HCT116 (cell line): ENCODE data around the gene GRK5. TPM values are rescaled to one million over a fixed set of nuclear protein-coding genes. Genes with fewer than 3 reads are reported as not detected.

ENCODE experiments used
- ATAC-seq: fragments of 200-7000 bp; cut with Tn5 transposase; 2 replicates; pipeline ENCODE4 v1.9.1; 2020; ENCODE audit warnings: mild to moderate bottlenecking, moderate library complexity
- BruUV-seq: library from RNA; stranded (reverse); fragments of 400-500 nt; replicated peaks from 2 replicates; lab custom pipeline; 2021; lab: Mats Ljungman, UMichigan
- CTCF ChIA-PET: fragments of 300-600 bp; sonication (Branson Sonifier 250); formaldehyde crosslinking; loops from one replicate; lab custom pipeline; 2021; ENCODE audit warnings: antibody characterized with exemption; lab: Charles Lee
- POLR2A ChIA-PET: fragments of 300-600, 350-600 bp; sonication (Branson Sonifier 250); formaldehyde crosslinking; loops from one replicate; lab custom pipeline; 2021; ENCODE audit warnings: antibody characterized with exemption; lab: Charles Lee
- RAD21 ChIA-PET, 2 experiments: fragments of 300-600 bp; sonication (Branson Sonifier 250); formaldehyde crosslinking; loops; one replicate each; lab custom pipeline; 2023; ENCODE audit warnings: low total read pairs in 2 of 2; ENCODE audit not compliant: uncharacterized antibody in 2 of 2, unreplicated experiment in 2 of 2, low non-redundant PET in 1 of 2; lab: Charles Lee
- DNase-seq: peaks from one replicate; pipeline ENCODE4 v3.0.0-alpha.2; 2010; ENCODE audit warnings: low read depth, low spot score
- H2AFZ ChIP-seq: fragments of 200-600 bp; shearing (Covaris generic), sonication (generic); 2 replicates; pipeline ENCODE4 v1.6.1; 2017; ENCODE audit warnings: low read depth, mixed run types, mixed read lengths, antibody characterized with exemption, low read length; ENCODE audit not compliant: poor library complexity, severe bottlenecking
- H3K27ac ChIP-seq: 2 replicates; pipeline ENCODE4 v1.5.1; 2012; ENCODE audit warnings: low read depth, low read length
- H3K27me3 ChIP-seq: fragments of 200-600 bp; sonication (generic); 2 replicates; pipeline ENCODE4 v1.6.1; 2016; ENCODE audit warnings: mixed run types, low read length, mixed read lengths; ENCODE audit not compliant: insufficient read depth
- H3K36me3 ChIP-seq, 2 experiments: fragments of 200-500 bp in 1 of 2; fragments of 200-600 bp in 1 of 2; sonication (Bioruptor generic) in 1 of 2; sonication (generic) in 1 of 2; 2 replicates each; pipeline versions ENCODE4 v1.5.1 to v1.6.1; 2014 to 2016; ENCODE audit warnings: low read length in 2 of 2, inconsistent platforms in 1 of 2, mixed read lengths in 1 of 2, mixed run types in 1 of 2; ENCODE audit not compliant: insufficient read depth in 2 of 2, control insufficient read depth in 1 of 2
- H3K4me1 ChIP-seq, 2 experiments: fragments of 200-600 bp in 1 of 2; sonication (generic) in 1 of 2; 2 replicates each; pipeline versions ENCODE4 v1.5.1 to v1.6.1; 2012 to 2017; ENCODE audit warnings: low read length in 2 of 2, inconsistent platforms in 1 of 2, mild to moderate bottlenecking in 1 of 2, mixed read lengths in 1 of 2, mixed run types in 1 of 2, moderate library complexity in 1 of 2; ENCODE audit not compliant: insufficient read depth in 2 of 2, control insufficient read depth in 1 of 2
- H3K4me2 ChIP-seq: fragments of 200-600 bp; sonication (generic); 2 replicates; pipeline ENCODE4 v1.6.1; 2017; ENCODE audit warnings: mixed run types, low read length, mixed read lengths
- H3K4me3 ChIP-seq, 2 experiments: fragments of 200-600 bp in 1 of 2; sonication (generic) in 1 of 2; replicated peaks in 1 of 2; 2 replicates each; pipeline ENCODE4 v1.5.1; 2011 to 2016; ENCODE audit warnings: low read length in 2 of 2, control low read depth in 1 of 2, low read depth in 1 of 2, mild to moderate bottlenecking in 1 of 2, mixed read lengths in 1 of 2, mixed run types in 1 of 2
- H3K79me2 ChIP-seq: fragments of 200-600 bp; sonication (generic); 2 replicates; pipeline ENCODE4 v1.6.1; 2017; ENCODE audit warnings: mild to moderate bottlenecking, mixed run types, low read length, moderate library complexity, mixed read lengths; ENCODE audit not compliant: insufficient read depth
- H3K9ac ChIP-seq: fragments of 200-600 bp; sonication (generic); 2 replicates; pipeline ENCODE4 v1.6.1; 2016; ENCODE audit warnings: low read length, mixed read lengths
- H3K9me2 ChIP-seq: fragments of 200-600 bp; sonication (generic), shearing (Covaris generic); 2 replicates; pipeline ENCODE4 v1.6.1; 2017; ENCODE audit warnings: mixed run types, mild to moderate bottlenecking, moderate library complexity; ENCODE audit not compliant: insufficient read depth
- H3K9me3 ChIP-seq, 2 experiments: fragments of 200-500 bp in 1 of 2; fragments of 200-600 bp in 1 of 2; sonication (Bioruptor generic) in 1 of 2; sonication (generic) in 1 of 2; 2 replicates each; pipeline ENCODE4 v1.6.1; 2014 to 2017; ENCODE audit warnings: low read length in 2 of 2, mixed read lengths in 2 of 2, inconsistent platforms in 1 of 2, low read depth in 1 of 2, mild to moderate bottlenecking in 1 of 2, mixed run types in 1 of 2, moderate library complexity in 1 of 2; ENCODE audit not compliant: control insufficient read depth in 1 of 2, insufficient read depth in 1 of 2
- H4K20me1 ChIP-seq: fragments of 200-600 bp; sonication (generic), shearing (Covaris generic); 2 replicates; pipeline ENCODE4 v1.6.1; 2017; ENCODE audit warnings: mixed run types, mild to moderate bottlenecking, moderate library complexity; ENCODE audit not compliant: insufficient read depth
- CEBPB ChIP-seq: IDR thresholded peaks from 2 replicates; pipeline ENCODE4 v1.6.1; 2012; ENCODE audit warnings: low read depth
- EGR1 ChIP-seq: IDR thresholded peaks from 2 replicates; pipeline ENCODE4 v1.6.1; 2012; ENCODE audit warnings: low read depth
- ELF1 ChIP-seq: IDR thresholded peaks from 2 replicates; pipeline ENCODE4 v1.6.1; 2012; ENCODE audit warnings: low read depth, borderline replicate concordance
- EZH2 ChIP-seq: fragments of 200-600 bp; sonication (generic); IDR thresholded peaks from 2 replicates; pipeline ENCODE4 v1.6.1; 2017; ENCODE audit warnings: antibody characterized with exemption, mixed run types
- FOSL1 ChIP-seq: IDR thresholded peaks from 2 replicates; pipeline ENCODE4 v1.6.1; 2012; ENCODE audit warnings: low read depth
- JUND ChIP-seq: IDR thresholded peaks from 2 replicates; pipeline ENCODE4 v1.6.1; 2012
- POLR2AphosphoS5 ChIP-seq: IDR thresholded peaks from 2 replicates; pipeline ENCODE4 v1.6.1; 2011; ENCODE audit warnings: mild to moderate bottlenecking, low read depth, low read length, moderate library complexity
- RAD21 ChIP-seq: IDR thresholded peaks from 2 replicates; pipeline ENCODE4 v1.6.1; 2012; ENCODE audit warnings: low read depth, mild to moderate bottlenecking
- SP1 ChIP-seq: IDR thresholded peaks from 2 replicates; pipeline ENCODE4 v1.6.1; 2012; ENCODE audit warnings: low read depth
- SRF ChIP-seq: IDR thresholded peaks from 2 replicates; pipeline ENCODE4 v1.6.1; 2012; ENCODE audit warnings: low read depth
- TCF7L2 ChIP-seq: IDR thresholded peaks from 2 replicates; pipeline ENCODE4 v1.7.0; 2011; ENCODE audit warnings: borderline replicate concordance, inconsistent platforms; ENCODE audit not compliant: insufficient read depth, insufficient read length; ENCODE audit errors: extremely low read depth
- YY1 ChIP-seq: IDR thresholded peaks from 2 replicates; pipeline ENCODE4 v1.6.1; 2011; ENCODE audit warnings: low read length, low read depth, moderate library complexity, mild to moderate bottlenecking; ENCODE audit not compliant: insufficient replicate concordance; ENCODE audit errors: extremely low read depth
- ZFX ChIP-seq: fragments of 450-650 bp; IDR thresholded peaks from 2 replicates; pipeline ENCODE4 v1.6.1; 2017
- intact Hi-C: fragments of 100-400 bp; cut with micrococcal nuclease; formaldehyde crosslinking; loops from 2 replicates; pipeline ENCODE4 v1.10.0; 2022
- total RNA-seq: library from RNA; stranded (reverse); gene quantifications from one replicate; pipeline ENCODE4 v1.2.1, GENCODE V29; 2021; ENCODE audit not compliant: unreplicated experiment
- TF ChIP-seq, protein P1 (sequence below): IDR thresholded peaks from 2 replicates; pipeline ENCODE4 v1.6.1; 2011; ENCODE audit warnings: mild to moderate bottlenecking, low read length, moderate library complexity; ENCODE audit not compliant: insufficient replicate concordance; ENCODE audit errors: extremely low read depth
- TF ChIP-seq, protein P2 (sequence below), 3 experiments: fragments of 200-600 bp in 1 of 3; sonication (generic) in 1 of 3; IDR thresholded peaks in 2 of 3; conservative IDR thresholded peaks in 1 of 3; 2 replicates each; pipeline ENCODE4 v1.5.1; 2012 to 2017; ENCODE audit warnings: low read depth in 2 of 3, low read length in 2 of 3, antibody characterized with exemption in 1 of 3, borderline replicate concordance in 1 of 3, control low read depth in 1 of 3, mild to moderate bottlenecking in 1 of 3, mixed read lengths in 1 of 3, mixed run types in 1 of 3, moderate library complexity in 1 of 3; ENCODE audit not compliant: insufficient read depth in 1 of 3

The GRK5 gene
- total RNA-seq, 1 experiment from 2014 or later: 7.3 TPM

DNA sequence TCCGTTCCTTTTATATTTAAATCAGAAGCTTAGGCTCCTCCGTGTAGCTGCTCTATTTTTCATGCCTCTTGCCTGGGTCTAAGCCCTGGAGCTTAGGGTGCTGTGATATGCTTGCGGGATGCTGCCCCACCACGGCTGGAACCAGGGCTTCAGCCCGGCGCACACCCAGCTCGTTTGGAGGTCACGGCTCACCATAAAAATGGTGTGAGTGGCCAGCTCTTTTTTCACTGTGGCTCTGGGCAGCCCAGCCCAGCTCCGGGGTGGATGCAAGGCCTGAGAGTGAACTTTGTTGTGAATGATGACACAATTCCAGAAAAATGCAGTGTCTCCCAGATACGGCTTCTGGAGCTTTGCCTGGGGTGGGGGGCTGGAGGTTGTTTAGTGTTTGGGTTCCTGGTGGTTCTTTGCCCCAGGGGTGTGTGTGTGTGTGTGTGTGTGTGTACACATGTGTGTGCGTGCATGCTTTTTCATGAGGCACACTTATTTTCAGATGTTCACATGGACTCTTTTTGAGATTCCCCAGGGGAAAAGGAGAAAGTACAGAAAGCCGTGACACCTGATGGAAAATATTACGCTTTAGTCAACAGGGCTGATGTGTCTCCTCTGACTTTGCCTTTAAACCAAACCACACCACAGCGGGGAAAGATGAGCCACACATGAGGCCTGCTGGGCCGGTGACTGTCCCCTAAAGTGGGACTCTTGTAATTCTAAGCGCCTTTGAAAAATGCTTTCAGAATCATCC lies 46.2 kb downstream of the GRK5 start:
- CTCF ChIA-PET: interaction anchor here (0.9 to 1.1 kb wide), 3 partner anchors 45 to 69 kb away, joined by 3 read pairs; partner anchors contain the start of gene GRK5
- RAD21 ChIA-PET: interaction anchor here in 1 of 2 experiments (1.1 kb wide), 1 partner anchor 46 kb away, joined by 3 read pairs; the partner anchor contains the start of gene GRK5
- H3K9ac ChIP-seq: peak overlapping the region; percentile 66
- H3K27me3 ChIP-seq: no peaks in the 10 kb centered on the region
- no peaks in the 10 kb centered on the region for H3K36me3 ChIP-seq
- H3K4me2 ChIP-seq: peak overlapping the region; percentile 78
- no peaks in the 10 kb centered on the region for H4K20me1 ChIP-seq
- no peaks in the 10 kb centered on the region for H3K79me2 ChIP-seq
- peak overlapping the region; percentile 20 to 43 for H3K4me3 ChIP-seq
- no TSS peak for BruUV-seq
- H3K9me3 ChIP-seq: no peaks in the 10 kb centered on the region
- peak overlapping the region; percentile 20 for H2AFZ ChIP-seq
- no peaks in the 10 kb centered on the region for H3K9me2 ChIP-seq
- TF ChIP-seq SRF: no peak
- TF ChIP-seq SP1: no peak
- TF ChIP-seq CEBPB: no peak
- TF ChIP-seq TCF7L2: peak; percentile 74
- no peak for TF ChIP-seq RAD21
- TF ChIP-seq, protein P1, sequence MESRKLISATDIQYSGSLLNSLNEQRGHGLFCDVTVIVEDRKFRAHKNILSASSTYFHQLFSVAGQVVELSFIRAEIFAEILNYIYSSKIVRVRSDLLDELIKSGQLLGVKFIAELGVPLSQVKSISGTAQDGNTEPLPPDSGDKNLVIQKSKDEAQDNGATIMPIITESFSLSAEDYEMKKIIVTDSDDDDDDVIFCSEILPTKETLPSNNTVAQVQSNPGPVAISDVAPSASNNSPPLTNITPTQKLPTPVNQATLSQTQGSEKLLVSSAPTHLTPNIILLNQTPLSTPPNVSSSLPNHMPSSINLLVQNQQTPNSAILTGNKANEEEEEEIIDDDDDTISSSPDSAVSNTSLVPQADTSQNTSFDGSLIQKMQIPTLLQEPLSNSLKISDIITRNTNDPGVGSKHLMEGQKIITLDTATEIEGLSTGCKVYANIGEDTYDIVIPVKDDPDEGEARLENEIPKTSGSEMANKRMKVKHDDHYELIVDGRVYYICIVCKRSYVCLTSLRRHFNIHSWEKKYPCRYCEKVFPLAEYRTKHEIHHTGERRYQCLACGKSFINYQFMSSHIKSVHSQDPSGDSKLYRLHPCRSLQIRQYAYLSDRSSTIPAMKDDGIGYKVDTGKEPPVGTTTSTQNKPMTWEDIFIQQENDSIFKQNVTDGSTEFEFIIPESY: peak; percentile 64
- TF ChIP-seq POLR2AphosphoS5: peak; percentile 55; the same call in 1 of the 2 replicates
- TF ChIP-seq, protein P2, sequence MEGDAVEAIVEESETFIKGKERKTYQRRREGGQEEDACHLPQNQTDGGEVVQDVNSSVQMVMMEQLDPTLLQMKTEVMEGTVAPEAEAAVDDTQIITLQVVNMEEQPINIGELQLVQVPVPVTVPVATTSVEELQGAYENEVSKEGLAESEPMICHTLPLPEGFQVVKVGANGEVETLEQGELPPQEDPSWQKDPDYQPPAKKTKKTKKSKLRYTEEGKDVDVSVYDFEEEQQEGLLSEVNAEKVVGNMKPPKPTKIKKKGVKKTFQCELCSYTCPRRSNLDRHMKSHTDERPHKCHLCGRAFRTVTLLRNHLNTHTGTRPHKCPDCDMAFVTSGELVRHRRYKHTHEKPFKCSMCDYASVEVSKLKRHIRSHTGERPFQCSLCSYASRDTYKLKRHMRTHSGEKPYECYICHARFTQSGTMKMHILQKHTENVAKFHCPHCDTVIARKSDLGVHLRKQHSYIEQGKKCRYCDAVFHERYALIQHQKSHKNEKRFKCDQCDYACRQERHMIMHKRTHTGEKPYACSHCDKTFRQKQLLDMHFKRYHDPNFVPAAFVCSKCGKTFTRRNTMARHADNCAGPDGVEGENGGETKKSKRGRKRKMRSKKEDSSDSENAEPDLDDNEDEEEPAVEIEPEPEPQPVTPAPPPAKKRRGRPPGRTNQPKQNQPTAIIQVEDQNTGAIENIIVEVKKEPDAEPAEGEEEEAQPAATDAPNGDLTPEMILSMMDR (IDR thresholded peaks at IDR 0.05 in 2 of 3, conservative IDR thresholded peaks at IDR 0.05 in 1 of 3; ENCODE audit: borderline replicate concordance in 1 of 3, insufficient read depth in 1 of 3, low read depth in 2 of 3, low read length in 2 of 3): 0 out of 6 replicates have a peak, but pooled peaks of 1 of the 3 experiments have one; percentile 4
- TF ChIP-seq JUND: no peak
- TF ChIP-seq EZH2: no peak
- TF ChIP-seq FOSL1: no peak
- TF ChIP-seq EGR1: no peak
- TF ChIP-seq ELF1: no peak
- TF ChIP-seq YY1: peak; percentile 67
- peak; percentile 59; the same call in 1 of the 2 replicates for TF ChIP-seq ZFX
- POLR2A ChIA-PET: interaction anchor here (0.7 to 2.7 kb wide), 9 partner anchors 11 to 264 kb away, joined by 3 to 19 read pairs (median 4); partner anchors contain the start of gene GRK5
- H3K4me1 ChIP-seq: peaks cover 40 to 68% of the 10 kb centered on the region in 2 experiments
- intact Hi-C loops: loop anchor here (1.0 to 5.0 kb wide), 3 partner anchors 18 to 64 kb away; no protein-coding TSS in a partner anchor
- peak overlapping the region; percentile 93 for H3K27ac ChIP-seq
- DNase-seq (peak; percentile 97), ATAC-seq (peak; percentile 85)
